ENCODE data around the gene ZNF280C.

DNA sequence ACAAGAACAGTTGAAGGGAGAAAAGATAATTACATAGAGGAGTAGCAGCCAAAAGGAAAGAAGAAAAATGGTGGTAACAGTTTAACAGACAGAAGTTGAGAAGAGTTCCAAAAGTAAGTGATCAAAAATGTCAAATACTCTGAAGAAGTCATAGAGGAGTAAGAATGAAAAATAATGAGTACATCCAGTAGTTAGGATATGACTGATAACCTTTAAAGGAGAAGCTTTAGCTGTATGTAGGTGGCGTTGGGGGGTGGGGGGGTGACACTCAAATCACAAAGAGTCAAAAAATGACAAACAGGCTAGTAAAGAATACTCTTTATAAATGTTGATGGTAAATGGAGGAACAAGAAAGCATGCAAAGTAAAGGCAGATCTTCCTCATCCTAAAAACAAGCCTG is 56.3 kb downstream of the ZNF280C start:
- TF ChIP-seq, protein P1, sequence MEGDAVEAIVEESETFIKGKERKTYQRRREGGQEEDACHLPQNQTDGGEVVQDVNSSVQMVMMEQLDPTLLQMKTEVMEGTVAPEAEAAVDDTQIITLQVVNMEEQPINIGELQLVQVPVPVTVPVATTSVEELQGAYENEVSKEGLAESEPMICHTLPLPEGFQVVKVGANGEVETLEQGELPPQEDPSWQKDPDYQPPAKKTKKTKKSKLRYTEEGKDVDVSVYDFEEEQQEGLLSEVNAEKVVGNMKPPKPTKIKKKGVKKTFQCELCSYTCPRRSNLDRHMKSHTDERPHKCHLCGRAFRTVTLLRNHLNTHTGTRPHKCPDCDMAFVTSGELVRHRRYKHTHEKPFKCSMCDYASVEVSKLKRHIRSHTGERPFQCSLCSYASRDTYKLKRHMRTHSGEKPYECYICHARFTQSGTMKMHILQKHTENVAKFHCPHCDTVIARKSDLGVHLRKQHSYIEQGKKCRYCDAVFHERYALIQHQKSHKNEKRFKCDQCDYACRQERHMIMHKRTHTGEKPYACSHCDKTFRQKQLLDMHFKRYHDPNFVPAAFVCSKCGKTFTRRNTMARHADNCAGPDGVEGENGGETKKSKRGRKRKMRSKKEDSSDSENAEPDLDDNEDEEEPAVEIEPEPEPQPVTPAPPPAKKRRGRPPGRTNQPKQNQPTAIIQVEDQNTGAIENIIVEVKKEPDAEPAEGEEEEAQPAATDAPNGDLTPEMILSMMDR (IDR thresholded peaks at IDR 0.05), result no peak
- no peak for TF ChIP-seq POLR2A (IDR thresholded peaks at IDR 0.05)
